Sciatic nerve (tissue), 2 donors: ENCODE results near the gene SCGB1C2. TPM values are rescaled to one million over a fixed set of nuclear protein-coding genes. Genes with fewer than 3 reads are reported as not detected.

Experiments
- ATAC-seq: fragments of 200-7000 bp; cut with Tn5 transposase; one replicate; pipeline ENCODE4 v1.9.1; 2020; ENCODE audit warnings: mild to moderate bottlenecking, moderate library complexity
- DNase-seq: peaks from one replicate; pipeline ENCODE4 v3.0.0-alpha.2; 2020; ENCODE audit warnings: low spot score
- intact Hi-C: fragments of 100-400 bp; cut with DNase I; formaldehyde crosslinking; loops from one replicate; pipeline ENCODE4 v1.14.2; 2022
- total RNA-seq: library from RNA; stranded (reverse); fragmentation: NEBNext Ultra II Directional; extraction: Animal tissue kit (Norgen Biotek cat#: 25700); gene quantifications from one replicate; pipeline ENCODE4 v1.2.1, GENCODE V29; 2021
- donor health status: DM: no; HTN: no; CAD: no.
- donor health status: DM: no; HTN: no; CAD: no.

The SCGB1C2 gene
- total RNA-seq, 1 donor from 2014 or later, result not detected

DNA sequence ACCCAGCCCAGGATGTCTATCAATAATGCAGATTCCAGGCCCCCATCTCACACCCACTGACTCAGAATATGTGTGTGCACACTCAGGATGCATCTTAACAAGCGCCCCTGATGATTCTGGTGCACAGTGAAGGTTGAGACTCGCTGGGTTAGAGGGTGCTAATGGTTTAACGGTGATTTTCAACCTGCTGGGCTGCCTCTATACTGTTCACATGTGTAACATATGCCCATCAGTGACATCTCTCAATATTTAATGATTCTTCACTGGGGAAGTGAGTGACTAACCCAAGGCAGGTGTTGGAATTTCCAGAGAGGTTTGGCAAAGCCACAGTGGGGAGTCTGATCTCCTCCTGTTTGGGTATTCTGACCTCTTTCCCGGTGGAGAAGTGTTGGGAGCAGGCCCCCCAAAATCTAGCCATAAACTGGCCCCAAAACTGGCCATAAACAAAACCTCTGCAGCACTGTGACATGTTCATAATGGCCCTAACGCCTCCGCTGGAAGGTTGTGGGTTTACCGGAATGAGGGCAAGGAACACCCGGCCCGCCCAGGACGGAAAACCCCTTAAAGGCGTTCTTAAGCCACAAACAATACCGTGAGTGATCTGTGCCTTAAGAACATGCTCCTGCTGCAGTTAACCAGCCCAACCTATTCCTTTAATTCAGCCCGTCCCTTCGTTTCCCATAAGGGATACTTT is 48.2 kb downstream of the SCGB1C2 start:
- ATAC-seq, result no peak
- intact Hi-C loops, result no loop called here

DNA sequence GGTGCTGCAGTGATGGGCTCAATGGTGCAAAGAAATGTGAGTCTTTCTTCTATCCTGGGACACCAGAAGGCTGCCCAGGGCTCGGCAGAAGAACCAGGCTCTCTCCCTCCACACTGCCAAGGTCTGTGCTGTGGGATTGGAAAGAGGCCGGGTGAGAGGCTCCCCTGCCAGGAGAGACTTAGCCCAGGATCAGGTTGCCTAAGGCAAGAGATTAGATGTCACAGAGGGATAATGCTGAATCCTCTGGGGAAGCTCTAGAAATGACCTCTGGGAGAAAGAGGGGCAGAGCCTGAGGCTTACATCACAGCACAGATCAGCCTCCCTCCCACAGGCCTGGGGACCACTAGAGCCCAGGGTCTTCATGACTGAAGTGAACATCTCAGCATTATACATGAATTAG is 49.8 kb downstream of the SCGB1C2 start:
- intact Hi-C loops, result no loop called here
- DNase-seq (no peak), ATAC-seq (no peak)

More for the DNA sequence above, 48.2 kb downstream of the SCGB1C2 start:
- no peak for DNase-seq

Other genes with a start within 250 kb of the SCGB1C2 start
- gene DOC2B, start 44.1 kb downstream of the SCGB1C2 start, total RNA-seq, result 27.2 TPM
- 19.0 TPM for gene RPH3AL, start 215.2 kb downstream of the SCGB1C2 start, total RNA-seq